Measurements from ENCODE around the gene OR14A2.

GRCh38 chr1:247760456-247760855 is 12.5 kb upstream of the OR14A2 start, which contains the start of gene OR1C1:
- TF ChIP-seq PKNOX1 (IDR thresholded peaks at IDR 0.05) (no peak), HDGF (IDR thresholded peaks at IDR 0.05; ENCODE audit: borderline replicate concordance) (no peak), ZNF384 (IDR thresholded peaks at IDR 0.05) (no peak), NFRKB (IDR thresholded peaks at IDR 0.05) (no peak), L3MBTL2 (conservative IDR thresholded peaks at IDR 0.05) (no peak), BHLHE40 (IDR thresholded peaks at IDR 0.05; ENCODE audit: borderline replicate concordance) (no peak), FOXK2 (IDR thresholded peaks at IDR 0.05) (no peak), SP1 (IDR thresholded peaks at IDR 0.05) (no peak), ELF4 (IDR thresholded peaks at IDR 0.05) (no peak), FOXM1 (IDR thresholded peaks at IDR 0.05; ENCODE audit: borderline replicate concordance) (no peak), FOXA1 (IDR thresholded peaks at IDR 0.05) (no peak), SUZ12 (IDR thresholded peaks at IDR 0.05) (no peak)

All from HEK293T (cell line).